Activated CD8-positive, alpha-beta memory T cell treated with anti-CD3 and anti-CD28 coated beads for 4 hours (primary cell): ENCODE data around the gene CAMTA1.

Experiments
- DNase-seq, 2 donors: peaks; one replicate each; pipeline ENCODE4 v3.0.0-alpha.2; 2020; ENCODE audit warnings: low read depth in 2 of 2

CAMTA1 gene

GRCh38 chr1:7076572-7076971 lies 291.3 kb downstream of the CAMTA1 start:
- no peak for DNase-seq

- DNase-seq = no peak
These were observed 291.9 kb downstream of the CAMTA1 start for GRCh38 chr1:7077136-7077535.

GRCh38 chr1:7077970-7078369 lies 292.7 kb downstream of the CAMTA1 start:
- DNase-seq = no peak

- no peak for DNase-seq
These were observed 294.4 kb downstream of the CAMTA1 start for GRCh38 chr1:7079637-7080036.

GRCh38 chr1:7084232-7084894 lies 299.1 kb downstream of the CAMTA1 start:
- no peak for DNase-seq

GRCh38 chr1:7085521-7085920 lies 300.3 kb downstream of the CAMTA1 start:
- no peak for DNase-seq

GRCh38 chr1:7086106-7086505 lies 300.9 kb downstream of the CAMTA1 start:
- no peak for DNase-seq

- DNase-seq = no peak
These were observed 302.6 kb downstream of the CAMTA1 start for GRCh38 chr1:7087888-7088287.

GRCh38 chr1:7089497-7089896 lies 304.2 kb downstream of the CAMTA1 start:
- no peak for DNase-seq

- no peak for DNase-seq
These were observed 308.0 kb downstream of the CAMTA1 start for GRCh38 chr1:7093297-7093696.

- no peak for DNase-seq
These were observed 308.8 kb downstream of the CAMTA1 start for GRCh38 chr1:7094086-7094485.

GRCh38 chr1:7094509-7094908 lies 309.3 kb downstream of the CAMTA1 start:
- DNase-seq = no peak

GRCh38 chr1:7095343-7095964 lies 310.2 kb downstream of the CAMTA1 start:
- no peak for DNase-seq

GRCh38 chr1:7097938-7098592 lies 312.8 kb downstream of the CAMTA1 start:
- DNase-seq = no peak

- no peak for DNase-seq
These were observed 313.4 kb downstream of the CAMTA1 start for GRCh38 chr1:7098641-7099040.

GRCh38 chr1:7100479-7100878 lies 315.2 kb downstream of the CAMTA1 start:
- no peak for DNase-seq

- no peak for DNase-seq
These were observed 315.9 kb downstream of the CAMTA1 start for GRCh38 chr1:7101187-7101586.

GRCh38 chr1:7103361-7103782 lies 318.1 kb downstream of the CAMTA1 start:
- DNase-seq = no peak

GRCh38 chr1:7103874-7104273 lies 318.6 kb downstream of the CAMTA1 start:
- no peak for DNase-seq

- no peak for DNase-seq
These were observed 319.1 kb downstream of the CAMTA1 start for GRCh38 chr1:7104339-7104738.

- no peak for DNase-seq
These were observed 320.0 kb downstream of the CAMTA1 start for GRCh38 chr1:7105269-7105668.

GRCh38 chr1:7106442-7107108 lies 321.3 kb downstream of the CAMTA1 start:
- no peak for DNase-seq
